ENCODE results near the gene ABHD12.

Gene ABHD12

GRCh38 chr20:25253606-25254275 is 136.9 kb downstream of the ABHD12 start:
- no peak for DNase-seq

- DNase-seq = no peak
These were observed 137.8 kb downstream of the ABHD12 start for GRCh38 chr20:25252686-25253421.

GRCh38 chr20:25252230-25252651 is 138.4 kb downstream of the ABHD12 start:
- no peak for DNase-seq

GRCh38 chr20:25251558-25251957 is 139.1 kb downstream of the ABHD12 start:
- DNase-seq = no peak

DNA sequence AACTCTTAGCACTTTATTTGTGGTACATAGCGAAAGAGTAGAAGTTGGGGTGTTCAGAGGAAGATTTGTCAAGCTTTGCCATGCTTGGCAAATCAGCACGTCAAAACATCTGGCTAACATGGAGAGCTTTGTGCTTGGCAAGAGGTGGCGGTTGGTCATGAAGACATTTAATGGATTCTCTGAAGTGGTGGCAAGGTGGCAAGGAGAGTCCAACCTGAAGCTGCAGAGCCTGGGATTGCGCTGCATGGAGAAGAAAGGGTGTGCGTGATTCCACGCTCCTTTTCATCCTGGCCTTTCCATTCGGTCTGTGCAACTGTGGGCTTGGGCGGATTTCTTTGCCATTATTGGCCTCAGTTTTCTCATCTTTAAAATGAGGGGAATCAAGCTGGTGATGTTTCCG is 139.6 kb downstream of the ABHD12 start:
- no peak for DNase-seq

DNA sequence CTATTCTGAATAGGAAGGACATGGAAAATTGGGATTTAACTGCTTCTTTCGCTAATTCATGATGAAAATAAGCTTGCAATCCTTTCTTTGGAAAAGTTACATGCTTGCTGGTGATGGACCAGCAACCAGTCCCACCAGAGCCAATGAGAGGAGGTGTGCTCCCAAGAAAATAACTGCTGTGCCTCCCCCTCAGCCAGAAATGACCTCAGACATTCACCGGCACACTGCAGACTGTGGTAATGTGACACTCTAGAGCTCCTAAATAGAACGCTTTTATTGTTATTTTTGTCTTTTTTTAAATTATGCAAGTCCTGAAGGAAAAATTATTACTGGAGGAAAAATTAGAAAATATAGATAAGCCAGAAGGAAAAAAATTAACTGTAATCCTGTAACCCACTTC is 140.1 kb downstream of the ABHD12 start:
- DNase-seq = no peak

Data from amniotic stem cell (primary cell).